ENCODE data around the gene DSCAML1. TPM values are rescaled to one million over a fixed set of nuclear protein-coding genes. Genes with fewer than 3 reads are reported as not detected.

The DSCAML1 gene
- total and polyA plus RNA-seq, 2 of the 8 experiments (the other 6 are each of a cell fraction or from before 2014, with no cell fraction given): 0.19 to 0.24 TPM

GRCh38 chr11:117464778-117465177, 332.2 kb downstream of the DSCAML1 start:
- H2BK120ac ChIP-seq (replicated peaks; ENCODE audit: low read depth, low read length): no peak overlapping the region
- no peaks in the 10 kb centered on the region for H3K27me3 ChIP-seq (replicated peaks in 1 of 4; ENCODE audit: control insufficient read depth in 3 of 4, extremely low read depth in 1 of 4, insufficient read depth in 3 of 4, low read length in 3 of 4)
- ChIA-PET POLR2A (ENCODE audit: partially characterized antibody) (interaction anchor here (0.6 kb wide), 1 partner anchor 164 kb away, joined by 3 read pairs; no protein-coding TSS in a partner anchor), CTCF (ENCODE audit: partially characterized antibody) (interaction anchor here (1.3 to 1.9 kb wide), 5 partner anchors 14 to 343 kb away, joined by 3 to 7 read pairs (median 5); no protein-coding TSS in a partner anchor)
- FAIRE-seq: no peak
- 93% methylated on average over 9 of the region's 13 CpGs; no CpG with 5 or more reads in 1 of the 2 experiments for WGBS, 2 experiments (ENCODE audit: extremely low coverage in 1 of 2, insufficient coverage in 1 of 2, insufficient read length in 1 of 2, insufficient replicate concordance in 2 of 2, low coverage in 1 of 2, low lambda C conversion rate in 2 of 2, missing lambda C conversion rate in 1 of 2)
- no peak for TF ChIP-seq SRF (IDR thresholded peaks at IDR 0.05; ENCODE audit: low read depth, low read length)
- no peak for TF ChIP-seq RBBP5 (IDR thresholded peaks at IDR 0.05; ENCODE audit: borderline replicate concordance, low read depth, low read length)
- TF ChIP-seq SIRT6 (IDR thresholded peaks at IDR 0.05; ENCODE audit: low read length): no peak
- no peak for TF ChIP-seq TBP (IDR thresholded peaks at IDR 0.05; ENCODE audit: low read depth, low read length)
- TF ChIP-seq RNF2 (IDR thresholded peaks at IDR 0.05; ENCODE audit: borderline replicate concordance, low read depth, low read length, missing control alignments, poor library complexity, severe bottlenecking): no peak
- no peak for TF ChIP-seq BRCA1 (IDR thresholded peaks at IDR 0.05; ENCODE audit: low read depth, low read length)
- no peak for TF ChIP-seq SIX5 (IDR thresholded peaks at IDR 0.05; ENCODE audit: low read depth, low read length)
- no peak for TF ChIP-seq YY1 (IDR thresholded peaks at IDR 0.05; ENCODE audit: low read depth, low read length)
- no peak for TF ChIP-seq SP4 (IDR thresholded peaks at IDR 0.05; ENCODE audit: low read length)
- TF ChIP-seq GABPA (IDR thresholded peaks at IDR 0.05; ENCODE audit: borderline replicate concordance, insufficient read depth, low read length): no peak
- no peak for TF ChIP-seq EZH2 (IDR thresholded peaks at IDR 0.05; ENCODE audit: low read depth, low read length, severe bottlenecking)
- no peaks in the 10 kb centered on the region for H3K36me3 ChIP-seq (ENCODE audit: control insufficient read depth in 2 of 4, insufficient read depth in 4 of 4, low read length in 3 of 4)
- no peak overlapping the region for H2AK5ac ChIP-seq (ENCODE audit: low read depth, low read length)
- H3K18ac ChIP-seq (ENCODE audit: extremely low read depth, low read length): no peak overlapping the region
- no peak for DNase-seq (ENCODE audit: low read depth in 1 of 2, low spot score in 2 of 2)
- H4K20me1 ChIP-seq (replicated peaks in 1 of 2; ENCODE audit: control insufficient read depth in 1 of 2, insufficient read depth in 2 of 2, low read length in 2 of 2): no peaks in the 10 kb centered on the region
- no peak overlapping the region for H2BK12ac ChIP-seq (ENCODE audit: low read depth, low read length)
- H3K79me1 ChIP-seq (ENCODE audit: low read depth, low read length): no peaks in the 10 kb centered on the region
- no peak overlapping the region for H2BK5ac ChIP-seq (ENCODE audit: low read depth, low read length)
- no peak overlapping the region for H3K9ac ChIP-seq (replicated peaks in 1 of 4; ENCODE audit: extremely low read depth in 1 of 4, low read depth in 3 of 4, low read length in 3 of 4)
- no peaks in the 10 kb centered on the region for H3K79me2 ChIP-seq (ENCODE audit: control insufficient read depth in 1 of 2, insufficient read depth in 2 of 2, low read length in 2 of 2)
- no peak overlapping the region for H4K91ac ChIP-seq (replicated peaks; ENCODE audit: insufficient read length, low read length)
- H2BK20ac ChIP-seq (ENCODE audit: low read length): no peak overlapping the region
- peaks cover 0 to 2% (median under 1%) of the 10 kb centered on the region in 4 experiments; a peak in 3 of 7 replicates for H3K4me1 ChIP-seq (replicated peaks in 1 of 4; ENCODE audit: control insufficient read depth in 3 of 4, insufficient read depth in 4 of 4, low read length in 3 of 4)
- H3K56ac ChIP-seq (replicated peaks; ENCODE audit: insufficient read length, low read depth, low read length): no peak overlapping the region
- no peak overlapping the region for H2BK15ac ChIP-seq (ENCODE audit: low read length)
- no peak overlapping the region for H3K4ac ChIP-seq (replicated peaks; ENCODE audit: insufficient read length, low read depth, low read length)
- no peak overlapping the region for H4K8ac ChIP-seq (ENCODE audit: extremely low read depth, insufficient read depth, low read length)
- no peak overlapping the region for H3K4me3 ChIP-seq (ENCODE audit: extremely low read depth in 1 of 4, insufficient read depth in 2 of 4, low read depth in 3 of 4, low read length in 4 of 4)
- H4K5ac ChIP-seq (ENCODE audit: insufficient read length, low read depth, low read length): no peak overlapping the region
- H3K9me3 ChIP-seq (ENCODE audit: insufficient read depth in 2 of 2, low read depth in 1 of 2, low read length in 1 of 2): no peaks in the 10 kb centered on the region
- no peaks in the 10 kb centered on the region for H3K23me2 ChIP-seq (ENCODE audit: low read depth, low read length)
- H3K27ac ChIP-seq (ENCODE audit: low read depth, low read length): no peak overlapping the region
- no peak overlapping the region for H3K14ac ChIP-seq (ENCODE audit: insufficient read length)
- no peak overlapping the region for H2AFZ ChIP-seq (ENCODE audit: low read length)
- no peak overlapping the region for H3K4me2 ChIP-seq (ENCODE audit: insufficient read depth in 1 of 2, low read depth in 2 of 2, low read length in 2 of 2)
- no peak overlapping the region for H3K23ac ChIP-seq (ENCODE audit: insufficient read length)

Measured in H1 (cell line).